ENCODE data around the gene PMEL.
"Not testable (repeated sequence)": the region's sequence is repeated elsewhere in the genome, so short reads cannot be mapped to it uniquely, and the experiment has no call there.

PMEL gene

GRCh38 chr12:55923648-55924047, 42.2 kb downstream of the PMEL start:
- DNase-seq (ENCODE audit: low read depth in 2 of 2) = not testable (repeated sequence)

DNA sequence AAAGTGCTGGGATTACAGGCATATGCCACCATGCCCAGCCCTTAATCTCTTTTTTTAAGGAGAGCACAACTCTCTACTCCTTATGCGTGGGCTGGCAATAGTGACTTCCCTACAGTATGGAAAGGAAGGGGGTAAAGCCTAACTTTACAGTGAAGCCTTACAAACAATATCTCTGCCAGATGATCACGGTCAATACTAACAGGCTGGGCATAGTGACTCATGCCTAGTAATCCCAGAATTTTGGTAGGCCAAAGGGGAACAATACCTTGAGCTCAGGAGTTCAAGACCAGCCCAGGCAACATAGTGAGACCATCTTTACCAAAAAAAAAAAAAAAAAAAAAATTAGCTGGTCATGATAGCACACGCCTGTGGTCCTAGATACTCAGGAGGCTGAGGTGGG, 43.7 kb downstream of the PMEL start:
- no peak for DNase-seq (ENCODE audit: low read depth in 2 of 2)

- not testable (repeated sequence) for DNase-seq (ENCODE audit: low read depth in 2 of 2)
Measured at GRCh38 chr12:55919032-55919431, 46.8 kb downstream of the PMEL start.

GRCh38 chr12:55915482-55915859, 50.4 kb downstream of the PMEL start:
- no peak for DNase-seq (ENCODE audit: low read depth in 2 of 2)

GRCh38 chr12:55912908-55913307, 52.9 kb downstream of the PMEL start:
- no peak for DNase-seq (ENCODE audit: low read depth in 2 of 2)

- DNase-seq (ENCODE audit: low read depth in 2 of 2) = no peak
Measured at GRCh38 chr12:55909513-55909884, 56.3 kb downstream of the PMEL start.

GRCh38 chr12:55908726-55909512, 56.9 kb downstream of the PMEL start:
- no peak for DNase-seq (ENCODE audit: low read depth in 2 of 2)

GRCh38 chr12:55906056-55906455, 59.8 kb downstream of the PMEL start:
- DNase-seq (ENCODE audit: low read depth in 2 of 2) = no peak

All from stimulated activated CD4-positive, alpha-beta T cell treated with anti-CD3 and anti-CD28 coated beads, Interleukin-15, amount 100 ng/mL, for 48 hours (primary cell).